GM21526 (cell line): ENCODE measurements around the gene CACNA2D1.

Experiments
- ATAC-seq: cut with Tn5 transposase; IDR thresholded peaks from one replicate; pipeline ENCODE4 v1.9.1; 2021; ENCODE audit warnings: moderate library complexity; ENCODE audit not compliant: unreplicated experiment, low FRiP score

Gene CACNA2D1

DNA sequence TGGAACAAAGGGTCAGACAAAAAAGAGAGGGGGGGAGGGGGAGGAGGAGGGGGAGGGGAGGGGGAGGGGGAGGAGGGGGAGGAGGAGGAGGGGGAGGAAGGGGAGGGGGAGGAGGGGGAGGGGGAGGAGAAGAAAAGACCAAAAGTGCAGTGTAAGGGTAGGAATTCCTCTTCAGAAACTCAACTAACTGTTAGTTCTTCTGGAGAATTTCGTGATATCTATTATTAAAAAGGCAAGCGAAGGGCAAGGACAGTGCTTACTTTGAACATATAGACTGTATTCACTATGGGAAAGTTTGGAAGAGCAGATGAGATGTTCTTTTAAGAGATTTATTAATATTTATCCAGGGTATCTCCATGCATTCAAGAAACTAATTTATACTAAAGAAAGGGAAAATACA, 258.1 kb downstream of the CACNA2D1 start:
- ATAC-seq: no peak

DNA sequence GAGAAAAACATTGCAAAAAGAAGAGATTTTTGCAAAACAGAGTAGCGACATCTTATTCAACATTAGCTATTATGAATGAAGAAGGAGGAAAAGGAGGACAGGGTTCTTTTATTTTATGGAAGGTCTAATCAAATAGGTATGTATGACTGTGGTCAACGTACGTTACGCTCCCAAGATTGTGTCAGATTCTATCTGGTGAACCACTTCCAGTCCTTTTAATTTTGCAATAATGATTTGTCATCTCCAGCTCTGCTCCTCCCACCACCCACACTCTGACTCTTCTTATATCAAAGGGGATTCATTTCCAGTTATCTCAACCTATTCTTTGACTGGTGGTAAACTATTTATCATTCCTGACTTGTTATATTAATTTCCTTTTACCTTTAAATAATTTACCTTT, 259.9 kb downstream of the CACNA2D1 start:
- no peak for ATAC-seq

GRCh38 chr7:82179311-82179710, 264.3 kb downstream of the CACNA2D1 start:
- ATAC-seq: no peak

- ATAC-seq: no peak
Observed at GRCh38 chr7:82175319-82175718, 268.3 kb downstream of the CACNA2D1 start.

- no peak for ATAC-seq
Observed at GRCh38 chr7:82173400-82174021, 270.1 kb downstream of the CACNA2D1 start.

DNA sequence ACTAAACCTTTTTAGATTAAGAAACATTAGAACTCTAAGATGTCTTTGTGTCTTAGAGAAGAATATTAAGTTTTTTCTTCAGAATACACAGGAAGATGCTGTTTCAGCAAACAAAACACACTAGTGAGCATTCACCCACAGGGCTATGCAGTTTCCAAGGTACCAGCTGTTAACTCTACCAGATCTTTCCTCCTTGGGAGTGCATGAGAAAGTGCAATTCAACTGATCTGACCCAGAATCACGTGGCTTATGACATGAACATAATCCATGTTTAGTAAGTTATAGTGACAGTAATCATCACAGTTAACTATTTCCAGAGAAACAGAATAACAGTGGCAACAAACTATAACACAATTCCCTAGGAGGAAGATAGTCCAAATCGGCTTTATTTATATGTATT, 270.7 kb downstream of the CACNA2D1 start:
- ATAC-seq: no peak

DNA sequence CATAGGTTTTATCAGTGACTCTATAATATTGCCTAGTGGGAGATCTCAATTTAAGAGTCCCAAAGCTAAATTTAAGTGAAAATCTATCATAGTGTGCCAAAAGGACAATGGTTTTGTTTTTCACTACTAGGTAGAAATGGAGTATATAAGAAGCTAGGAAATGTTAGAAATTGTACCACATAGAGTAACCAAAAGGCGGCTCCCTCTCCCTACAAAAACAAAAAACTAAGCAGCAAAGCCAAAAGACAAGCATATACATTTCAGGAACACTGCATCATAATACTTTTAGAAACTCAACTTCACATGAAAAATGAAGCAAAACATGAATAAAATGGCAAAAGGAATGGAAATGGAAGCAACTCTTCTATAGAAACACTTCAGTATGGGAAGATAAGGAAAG, 271.6 kb downstream of the CACNA2D1 start:
- no peak for ATAC-seq

DNA sequence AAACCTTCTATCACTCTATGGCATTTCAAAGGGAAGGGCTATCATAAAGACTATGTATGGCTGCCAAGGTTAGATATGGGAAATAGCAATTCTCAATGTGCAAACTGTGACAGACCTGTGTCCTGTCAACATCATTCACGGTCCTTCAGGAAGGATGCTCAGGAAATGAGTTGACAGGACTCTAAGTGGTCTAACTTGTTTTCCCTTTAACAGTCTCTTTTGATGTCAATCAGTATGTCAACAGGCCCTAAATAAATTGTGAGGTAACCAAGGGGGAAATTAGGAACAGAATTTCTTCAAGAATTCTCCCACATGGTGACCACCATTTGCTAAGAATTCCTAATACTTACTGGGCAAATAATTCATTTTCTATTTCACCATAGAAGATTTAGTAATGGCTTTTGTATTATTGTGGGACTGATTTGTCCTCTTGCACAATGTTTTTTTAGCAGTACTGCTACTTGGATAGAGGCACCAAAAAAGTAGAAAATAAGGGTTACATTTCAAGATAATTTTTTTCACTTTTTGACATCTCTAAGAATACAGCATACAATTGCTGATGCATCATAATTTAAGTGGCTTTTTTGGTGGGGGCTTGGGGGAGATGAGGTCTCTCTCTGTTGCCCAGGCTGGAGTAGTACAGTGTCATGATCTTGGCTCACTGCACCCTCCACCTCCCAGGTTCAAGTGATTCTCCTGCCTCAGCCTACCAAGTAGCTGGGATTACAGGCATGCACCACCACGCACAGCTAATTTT, 275.8 kb downstream of the CACNA2D1 start:
- ATAC-seq: no peak

- ATAC-seq: no peak
Observed at GRCh38 chr7:82166260-82167015, 277.1 kb downstream of the CACNA2D1 start.

GRCh38 chr7:82164813-82165212, 278.8 kb downstream of the CACNA2D1 start:
- no peak for ATAC-seq

DNA sequence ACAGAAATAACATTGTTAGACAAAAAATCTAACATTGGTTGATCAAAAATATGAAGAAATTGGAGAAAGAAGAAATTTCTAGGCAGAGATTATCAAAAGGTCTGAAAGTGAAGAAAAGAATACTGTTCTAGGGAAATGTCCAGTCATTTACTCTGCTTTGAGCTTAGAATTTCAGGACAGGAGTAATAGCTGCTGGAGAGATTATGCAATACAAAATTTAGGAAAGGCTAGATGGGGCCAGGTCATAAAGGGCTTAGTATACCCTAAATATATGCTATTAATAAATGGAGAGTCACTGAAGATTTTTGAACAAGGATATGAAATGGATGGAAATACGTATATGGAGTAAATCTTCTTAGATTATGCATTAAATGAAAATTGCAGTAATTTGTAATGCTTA, 279.2 kb downstream of the CACNA2D1 start:
- no peak for ATAC-seq

GRCh38 chr7:82163586-82163985, 280.0 kb downstream of the CACNA2D1 start:
- no peak for ATAC-seq

DNA sequence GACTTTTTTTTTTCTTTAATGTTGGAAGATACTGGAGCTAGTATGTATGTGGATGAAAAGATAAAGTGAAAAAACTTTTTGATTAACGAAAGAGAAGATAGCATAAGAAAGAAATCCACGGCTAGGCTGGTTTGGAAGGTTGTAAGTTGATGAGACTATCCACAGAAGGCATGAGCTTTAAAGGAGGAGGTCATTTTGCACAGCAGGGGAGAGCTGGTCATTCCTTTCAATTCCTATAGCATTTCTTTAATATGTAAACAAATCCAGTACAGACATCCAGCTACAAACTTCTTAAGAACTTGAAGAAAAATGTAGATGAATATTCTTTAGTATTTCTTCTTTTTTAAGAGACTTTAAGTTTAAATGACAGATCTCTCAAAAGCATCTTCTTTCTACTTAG, 281.3 kb downstream of the CACNA2D1 start:
- no peak for ATAC-seq

DNA sequence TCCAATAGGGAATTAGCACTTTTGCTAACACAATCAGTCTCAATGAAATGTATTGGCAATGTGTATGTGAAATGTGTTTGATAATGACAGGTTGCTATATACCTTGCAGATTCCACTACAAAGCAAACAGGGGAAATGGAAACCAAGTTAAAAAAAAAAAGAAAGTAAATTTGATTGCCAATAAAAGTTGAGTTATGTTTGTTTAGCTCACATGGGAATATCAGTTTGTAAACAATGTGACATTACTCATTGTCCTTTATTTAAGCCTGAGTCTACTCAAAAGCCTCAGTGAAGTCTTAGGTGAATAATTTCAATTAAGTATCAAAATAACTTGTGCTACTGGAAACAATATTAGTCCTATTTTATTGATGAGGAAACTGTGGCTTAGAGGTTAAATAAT, 285.2 kb downstream of the CACNA2D1 start:
- ATAC-seq: no peak

GRCh38 chr7:82156893-82157292, 286.7 kb downstream of the CACNA2D1 start:
- ATAC-seq: no peak

- ATAC-seq: no peak
Observed at GRCh38 chr7:82156168-82156567, 287.4 kb downstream of the CACNA2D1 start.

- ATAC-seq: no peak
Observed at GRCh38 chr7:82154728-82155127, 288.8 kb downstream of the CACNA2D1 start.

GRCh38 chr7:82153776-82154175, 289.8 kb downstream of the CACNA2D1 start:
- no peak for ATAC-seq

GRCh38 chr7:82152858-82153257, 290.7 kb downstream of the CACNA2D1 start:
- ATAC-seq: no peak

DNA sequence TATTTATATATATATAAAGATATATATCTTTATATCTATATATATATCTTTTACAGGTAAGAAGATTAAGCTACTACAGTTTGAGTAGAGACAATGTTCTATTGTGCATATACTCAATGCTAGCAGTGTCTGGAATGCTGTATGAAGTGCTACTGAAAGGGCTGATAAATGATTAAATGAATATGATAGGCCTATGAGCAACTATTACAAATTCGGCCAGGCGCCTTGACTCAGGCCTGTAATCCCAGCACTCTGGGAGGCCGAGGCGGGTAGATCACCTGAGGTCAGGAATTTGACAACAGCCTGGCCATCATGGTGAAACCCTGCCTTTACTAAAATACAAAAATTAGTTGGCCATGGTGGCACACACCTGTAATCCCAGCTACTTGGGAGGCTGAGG, 297.1 kb downstream of the CACNA2D1 start:
- no peak for ATAC-seq

DNA sequence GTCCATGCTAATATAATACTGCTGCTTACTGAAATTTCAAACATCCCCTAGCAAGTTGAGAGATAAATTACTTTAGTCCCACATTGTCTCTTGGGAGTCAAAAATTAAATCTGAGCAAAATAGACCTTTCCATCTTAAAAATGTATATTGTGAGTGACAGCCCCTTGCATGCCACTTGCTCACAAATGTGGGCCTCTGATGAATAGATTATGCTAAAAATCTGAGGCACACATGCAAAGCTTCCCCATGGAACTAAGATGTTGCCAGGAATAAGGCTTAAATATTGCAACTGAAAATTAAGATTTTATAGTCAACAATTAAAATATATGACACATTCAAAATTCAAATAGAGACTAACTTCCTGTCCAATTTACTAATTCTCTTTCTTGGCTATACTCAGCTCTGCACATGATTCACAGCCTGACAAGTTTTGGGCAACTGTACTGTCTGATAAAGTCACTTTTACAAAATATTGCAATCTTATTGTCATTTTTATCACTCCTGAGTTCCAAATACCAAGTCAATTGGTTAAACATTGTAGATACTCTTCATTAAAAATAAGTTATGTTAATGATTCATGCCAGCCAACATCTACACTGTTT, 301.2 kb downstream of the CACNA2D1 start:
- no peak for ATAC-seq
